ENCODE data around the gene PTRH2.

DNA sequence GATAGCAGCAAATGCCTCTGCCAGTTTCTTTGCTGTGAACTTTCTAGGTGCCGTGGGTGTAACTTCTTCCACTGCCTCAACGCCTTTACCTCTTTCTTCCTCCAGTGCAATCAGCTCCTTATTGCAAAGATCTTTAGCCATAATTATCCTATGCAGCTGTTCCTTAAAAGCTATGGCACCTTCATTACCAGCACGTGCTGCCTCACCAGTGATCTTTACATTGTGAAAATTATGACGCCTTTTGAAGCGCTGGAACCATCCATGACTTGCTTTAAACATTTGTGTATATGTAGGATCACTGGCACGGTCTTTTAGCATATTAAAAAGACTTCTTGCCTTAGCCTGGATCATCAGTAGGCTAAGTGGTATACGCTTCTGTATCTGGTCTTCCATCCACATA lies 8.0 kb downstream of the PTRH2 start:
- TF ChIP-seq, protein P1, sequence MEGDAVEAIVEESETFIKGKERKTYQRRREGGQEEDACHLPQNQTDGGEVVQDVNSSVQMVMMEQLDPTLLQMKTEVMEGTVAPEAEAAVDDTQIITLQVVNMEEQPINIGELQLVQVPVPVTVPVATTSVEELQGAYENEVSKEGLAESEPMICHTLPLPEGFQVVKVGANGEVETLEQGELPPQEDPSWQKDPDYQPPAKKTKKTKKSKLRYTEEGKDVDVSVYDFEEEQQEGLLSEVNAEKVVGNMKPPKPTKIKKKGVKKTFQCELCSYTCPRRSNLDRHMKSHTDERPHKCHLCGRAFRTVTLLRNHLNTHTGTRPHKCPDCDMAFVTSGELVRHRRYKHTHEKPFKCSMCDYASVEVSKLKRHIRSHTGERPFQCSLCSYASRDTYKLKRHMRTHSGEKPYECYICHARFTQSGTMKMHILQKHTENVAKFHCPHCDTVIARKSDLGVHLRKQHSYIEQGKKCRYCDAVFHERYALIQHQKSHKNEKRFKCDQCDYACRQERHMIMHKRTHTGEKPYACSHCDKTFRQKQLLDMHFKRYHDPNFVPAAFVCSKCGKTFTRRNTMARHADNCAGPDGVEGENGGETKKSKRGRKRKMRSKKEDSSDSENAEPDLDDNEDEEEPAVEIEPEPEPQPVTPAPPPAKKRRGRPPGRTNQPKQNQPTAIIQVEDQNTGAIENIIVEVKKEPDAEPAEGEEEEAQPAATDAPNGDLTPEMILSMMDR (IDR thresholded peaks at IDR 0.05; ENCODE audit: insufficient read depth, low read depth, low read length) = no peak
- TF ChIP-seq EZH2 (IDR thresholded peaks at IDR 0.05; ENCODE audit: insufficient read depth, low read length) = no peak

Data from astrocyte (in vitro differentiated cells and primary cell).